SU-DHL-6 (cell line): Measurements from ENCODE around the gene PDE3A.

Source experiments
- EZH2phosphoT487 ChIP-seq: fragments of 200-600 bp; sonication (generic), shearing (Covaris generic); conservative IDR thresholded peaks from 2 replicates; pipeline ENCODE4 v1.6.1; 2018; ENCODE audit warnings: mild to moderate bottlenecking, antibody characterized with exemption, low read length, moderate library complexity, mixed read lengths
- TF ChIP-seq, protein P1 (sequence below): fragments of 200-600 bp; sonication (generic); IDR thresholded peaks from one replicate; pipeline ENCODE4 v1.5.1; 2017; ENCODE audit warnings: antibody characterized with exemption, mild to moderate bottlenecking, low read length, moderate library complexity; ENCODE audit not compliant: insufficient read depth, poor library complexity, severe bottlenecking

GRCh38 chr12:20403230-20403629 is 34.9 kb downstream of the PDE3A start:
- TF ChIP-seq, protein P1, sequence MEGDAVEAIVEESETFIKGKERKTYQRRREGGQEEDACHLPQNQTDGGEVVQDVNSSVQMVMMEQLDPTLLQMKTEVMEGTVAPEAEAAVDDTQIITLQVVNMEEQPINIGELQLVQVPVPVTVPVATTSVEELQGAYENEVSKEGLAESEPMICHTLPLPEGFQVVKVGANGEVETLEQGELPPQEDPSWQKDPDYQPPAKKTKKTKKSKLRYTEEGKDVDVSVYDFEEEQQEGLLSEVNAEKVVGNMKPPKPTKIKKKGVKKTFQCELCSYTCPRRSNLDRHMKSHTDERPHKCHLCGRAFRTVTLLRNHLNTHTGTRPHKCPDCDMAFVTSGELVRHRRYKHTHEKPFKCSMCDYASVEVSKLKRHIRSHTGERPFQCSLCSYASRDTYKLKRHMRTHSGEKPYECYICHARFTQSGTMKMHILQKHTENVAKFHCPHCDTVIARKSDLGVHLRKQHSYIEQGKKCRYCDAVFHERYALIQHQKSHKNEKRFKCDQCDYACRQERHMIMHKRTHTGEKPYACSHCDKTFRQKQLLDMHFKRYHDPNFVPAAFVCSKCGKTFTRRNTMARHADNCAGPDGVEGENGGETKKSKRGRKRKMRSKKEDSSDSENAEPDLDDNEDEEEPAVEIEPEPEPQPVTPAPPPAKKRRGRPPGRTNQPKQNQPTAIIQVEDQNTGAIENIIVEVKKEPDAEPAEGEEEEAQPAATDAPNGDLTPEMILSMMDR, result no peak
- TF ChIP-seq EZH2phosphoT487, result no peak
